CD14-positive monocyte (primary cell): Measurements from ENCODE around the gene THAP7. TPM values are rescaled to one million over a fixed set of nuclear protein-coding genes. Genes with fewer than 3 reads are reported as not detected.
"Not testable (repeated sequence)": the region's sequence is repeated elsewhere in the genome, so short reads cannot be mapped to it uniquely, and the experiment has no call there.

Experiments
- DNase-seq, 3 donors: peaks; one replicate each; pipeline ENCODE4 v3.0.0-alpha.2; 2011 to 2022
- H2AFZ ChIP-seq: 2 replicates; pipeline ENCODE4 v1.6.0; 2012; ENCODE audit warnings: mild to moderate bottlenecking, low read depth, low read length, inconsistent platforms; ENCODE audit not compliant: insufficient read depth, poor library complexity, severe bottlenecking
- H3K27ac ChIP-seq, 2 donors: 1 replicate in 1 of 2; 2 replicates in 1 of 2; pipeline ENCODE4 v1.5.1; 2012 to 2013; ENCODE audit warnings: low read length in 2 of 2, control low read depth in 1 of 2, inconsistent platforms in 1 of 2, low read depth in 1 of 2, mild to moderate bottlenecking in 1 of 2
- H3K27me3 ChIP-seq, 2 donors: one replicate each; pipeline versions ENCODE4 v1.6.0 to v1.6.1; 2011 to 2013; ENCODE audit warnings: low read length in 2 of 2; ENCODE audit not compliant: control insufficient read depth in 2 of 2, insufficient read depth in 2 of 2
- H3K36me3 ChIP-seq, 2 donors: replicated peaks in 1 of 2; 1 replicate in 1 of 2; 2 replicates in 1 of 2; pipeline versions ENCODE4 v1.5.1 to v1.6.1; 2012 to 2013; ENCODE audit warnings: low read length in 2 of 2, control low read depth in 1 of 2, inconsistent platforms in 1 of 2, mild to moderate bottlenecking in 1 of 2; ENCODE audit not compliant: insufficient read depth in 2 of 2, control insufficient read depth in 1 of 2
- H3K4me1 ChIP-seq, 2 donors: 1 replicate in 1 of 2; 2 replicates in 1 of 2; pipeline versions ENCODE4 v1.5.1 to v1.6.1; 2012 to 2013; ENCODE audit warnings: low read length in 2 of 2, control low read depth in 1 of 2, inconsistent platforms in 1 of 2, mild to moderate bottlenecking in 1 of 2, moderate library complexity in 1 of 2; ENCODE audit not compliant: insufficient read depth in 2 of 2, control insufficient read depth in 1 of 2
- H3K4me2 ChIP-seq: replicated peaks from 2 replicates; pipeline ENCODE3; 2012; ENCODE audit warnings: low read length, moderate library complexity, mild to moderate bottlenecking; ENCODE audit not compliant: poor library complexity, severe bottlenecking; ENCODE audit errors: extremely low read depth
- H3K4me3 ChIP-seq, 3 experiments: fragments of 200-600 bp in 1 of 3; sonication (generic) in 1 of 3; replicated peaks in 1 of 3; 1 replicate in 2 of 3; 2 replicates in 1 of 3; pipeline ENCODE4 v1.5.1; 2011 to 2013; ENCODE audit warnings: low read length in 3 of 3, mild to moderate bottlenecking in 3 of 3, control low read depth in 2 of 3, low read depth in 2 of 3, inconsistent platforms in 1 of 3, moderate library complexity in 1 of 3
- H3K79me2 ChIP-seq: 2 replicates; pipeline ENCODE4 v1.6.0; 2012; ENCODE audit warnings: mild to moderate bottlenecking, control low read depth, inconsistent platforms, low read length, moderate library complexity; ENCODE audit not compliant: insufficient read depth
- H3K9ac ChIP-seq: 2 replicates; pipeline ENCODE4 v1.6.0; 2017; ENCODE audit warnings: low read length, mild to moderate bottlenecking; ENCODE audit not compliant: insufficient read depth, poor library complexity, severe bottlenecking
- H3K9me3 ChIP-seq, 2 donors: replicated peaks in 1 of 2; 1 replicate in 1 of 2; 2 replicates in 1 of 2; pipeline versions ENCODE4 v1.5.1 to v1.6.1; 2012 to 2013; ENCODE audit warnings: low read length in 2 of 2, control low read depth in 1 of 2; ENCODE audit not compliant: control insufficient read depth in 1 of 2, insufficient read depth in 1 of 2
- H4K20me1 ChIP-seq: 2 replicates; pipeline ENCODE4 v1.6.0; 2012; ENCODE audit warnings: mild to moderate bottlenecking, low read length, control low read depth, moderate library complexity; ENCODE audit not compliant: insufficient read depth
- H3K27ac Mint-ChIP-seq, 7 donors: one replicate each; pipeline ENCODE4 v1.8.0; 2020; ENCODE audit warnings: mild to moderate bottlenecking in 7 of 7, mixed read lengths in 7 of 7, moderate library complexity in 6 of 7, inconsistent platforms in 2 of 7
- H3K27me3 Mint-ChIP-seq, 3 donors: one replicate each; pipeline ENCODE4 v1.8.0; 2021 to 2022; ENCODE audit warnings: low read depth in 3 of 3, mild to moderate bottlenecking in 3 of 3, mixed read lengths in 3 of 3, moderate library complexity in 3 of 3, inconsistent platforms in 1 of 3
- H3K36me3 Mint-ChIP-seq, 2 donors: one replicate each; pipeline ENCODE4 v1.8.0; 2020; ENCODE audit warnings: mixed read lengths in 2 of 2, inconsistent platforms in 1 of 2, mild to moderate bottlenecking in 1 of 2
- H3K4me1 Mint-ChIP-seq: one replicate; pipeline ENCODE4 v1.8.0; 2020; ENCODE audit warnings: mild to moderate bottlenecking, mixed read lengths
- H3K4me3 Mint-ChIP-seq, 2 donors: one replicate each; pipeline ENCODE4 v1.8.0; 2020; ENCODE audit warnings: mild to moderate bottlenecking in 2 of 2, mixed read lengths in 2 of 2, moderate library complexity in 1 of 2
- H3K9me3 Mint-ChIP-seq, 7 donors: one replicate each; pipeline ENCODE4 v1.8.0; 2020 to 2022; ENCODE audit warnings: mixed read lengths in 7 of 7, mild to moderate bottlenecking in 6 of 7, moderate library complexity in 6 of 7, inconsistent platforms in 2 of 7
- CTCF ChIP-seq: fragments of 200-600 bp; IDR thresholded peaks from one replicate; pipeline ENCODE4 v1.8.0; 2022; ENCODE audit warnings: antibody characterized with exemption, mild to moderate bottlenecking
- WGBS: methylation state at CpG from one replicate; pipeline ENCODE4 v1.1.5; 2013; ENCODE audit warnings: missing lambda C conversion rate; ENCODE audit not compliant: insufficient coverage; 5-methylcytosine and 5-hydroxymethylcytosine counted together
- intact Hi-C, 2 donors: fragments of 100-400 bp; cut with micrococcal nuclease; formaldehyde crosslinking; loops; one replicate each; pipeline versions ENCODE4 v1.15.0 to v1.15.1; 2023
- polyA plus RNA-seq, 3 donors: library from polyadenylated mRNA; depleted of rRNA in 1 of 3; unstranded in 2 of 3; stranded (reverse) in 1 of 3; fragments of 300-500 nt in 2 of 3; fragments of >200 nt in 1 of 3; fragmentation: Illumina TruSeq in 2 of 3; gene quantifications; 1 replicate in 2 of 3; 2 replicates in 1 of 3; pipeline ENCODE4 v1.2.3, GENCODE V29; 2012 to 2021

THAP7 gene
- polyA plus RNA-seq, 3 donors = 18.4 to 22.9 (median 19.8) TPM

DNA sequence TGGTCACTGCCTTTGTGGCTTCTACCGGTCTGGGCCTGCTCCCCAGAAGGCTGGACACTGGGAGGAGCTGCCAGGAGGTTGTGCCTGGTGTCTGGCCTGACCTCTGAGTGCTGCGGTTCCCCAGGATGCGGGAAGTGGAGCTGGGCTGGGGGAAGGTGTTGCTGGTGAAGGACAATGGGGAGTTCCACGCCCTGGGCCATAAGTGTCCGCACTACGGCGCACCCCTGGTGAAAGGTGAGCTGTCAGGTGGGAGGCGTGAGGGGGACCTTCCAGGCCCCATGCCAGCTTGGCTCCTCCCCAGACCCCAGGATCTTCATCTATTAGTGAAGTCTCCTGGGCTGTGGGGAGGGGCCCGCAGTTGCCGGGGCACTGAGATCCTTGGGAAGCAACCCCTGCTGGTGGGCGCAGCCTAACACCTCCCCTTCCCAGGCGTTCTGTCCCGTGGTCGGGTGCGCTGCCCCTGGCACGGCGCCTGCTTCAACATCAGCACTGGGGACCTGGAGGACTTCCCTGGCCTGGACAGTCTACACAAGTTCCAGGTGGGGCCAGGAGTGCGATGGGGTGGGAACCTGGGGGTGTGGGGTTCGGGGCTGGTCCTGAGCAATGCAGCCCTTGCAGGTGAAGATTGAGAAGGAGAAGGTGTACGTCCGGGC is 28.2 kb downstream of the THAP7 start:
- TF ChIP-seq CTCF = no peak

GRCh38 chr22:20972933-20973577 is 28.9 kb downstream of the THAP7 start:
- H3K27me3 Mint-ChIP-seq = peaks cover 0 to 4% (median 0%) of the 10 kb centered on the region in 3 donors
- H3K79me2 ChIP-seq = no peaks in the 10 kb centered on the region
- peak overlapping the region; percentile 64 to 90 (median 86) for H3K27ac Mint-ChIP-seq
- peaks cover 38 to 41% of the 10 kb centered on the region in 2 donors for H3K4me1 ChIP-seq
- WGBS = 92% methylated on average over 4 of the region's 21 CpGs
- H3K4me3 ChIP-seq = no peak overlapping the region
- no peaks in the 10 kb centered on the region for H3K27me3 ChIP-seq
- H3K36me3 ChIP-seq = no peaks in the 10 kb centered on the region
- H3K4me1 Mint-ChIP-seq = peaks cover 37% of the 10 kb centered on the region
- H3K9me3 ChIP-seq = no peaks in the 10 kb centered on the region
- intact Hi-C loops = no loop called here
- H3K27ac ChIP-seq = peak overlapping the region; percentile 49 to 70
- no peak overlapping the region for H2AFZ ChIP-seq
- peak overlapping the region; percentile 7 for H3K4me2 ChIP-seq
- H3K36me3 Mint-ChIP-seq = peaks cover 6% of the 10 kb centered on the region in 2 donors
- TF ChIP-seq CTCF = no peak
- no peak overlapping the region for H3K4me3 Mint-ChIP-seq
- H4K20me1 ChIP-seq = no peaks in the 10 kb centered on the region
- no peak for DNase-seq
- no peak overlapping the region for H3K9ac ChIP-seq
- H3K9me3 Mint-ChIP-seq = peaks cover 0 to 5% (median 3%) of the 10 kb centered on the region in 7 donors

More for the DNA sequence above, 28.2 kb downstream of the THAP7 start:
- Histone ChIP-seq H4K20me1 (no peaks in the 10 kb centered on the region), H3K27ac (peak overlapping the region in 1 of 2 donors; percentile 70), H3K4me2 (no peak overlapping the region), H3K4me1 (peaks cover 31 to 34% of the 10 kb centered on the region in 2 donors), H2AFZ (no peak overlapping the region), H3K79me2 (no peaks in the 10 kb centered on the region), H3K27me3 (no peaks in the 10 kb centered on the region), H3K9ac (no peak overlapping the region), H3K9me3 (peaks cover 6% of the 10 kb centered on the region in 2 donors), H3K4me3 (no peak overlapping the region), H3K36me3 (no peaks in the 10 kb centered on the region)
- Mint-ChIP-seq H3K27ac (no peak overlapping the region), H3K9me3 (peaks cover 6 to 12% (median 10%) of the 10 kb centered on the region in 7 donors), H3K36me3 (peaks cover 12 to 13% of the 10 kb centered on the region in 2 donors), H3K4me1 (peaks cover 30% of the 10 kb centered on the region), H3K27me3 (peaks cover 0 to 4% (median 2%) of the 10 kb centered on the region in 3 donors), H3K4me3 (no peak overlapping the region)
- DNase-seq = no peak
- intact Hi-C loops = no loop called here
- 91% methylated on average over 12 of the region's 21 CpGs for WGBS

DNA sequence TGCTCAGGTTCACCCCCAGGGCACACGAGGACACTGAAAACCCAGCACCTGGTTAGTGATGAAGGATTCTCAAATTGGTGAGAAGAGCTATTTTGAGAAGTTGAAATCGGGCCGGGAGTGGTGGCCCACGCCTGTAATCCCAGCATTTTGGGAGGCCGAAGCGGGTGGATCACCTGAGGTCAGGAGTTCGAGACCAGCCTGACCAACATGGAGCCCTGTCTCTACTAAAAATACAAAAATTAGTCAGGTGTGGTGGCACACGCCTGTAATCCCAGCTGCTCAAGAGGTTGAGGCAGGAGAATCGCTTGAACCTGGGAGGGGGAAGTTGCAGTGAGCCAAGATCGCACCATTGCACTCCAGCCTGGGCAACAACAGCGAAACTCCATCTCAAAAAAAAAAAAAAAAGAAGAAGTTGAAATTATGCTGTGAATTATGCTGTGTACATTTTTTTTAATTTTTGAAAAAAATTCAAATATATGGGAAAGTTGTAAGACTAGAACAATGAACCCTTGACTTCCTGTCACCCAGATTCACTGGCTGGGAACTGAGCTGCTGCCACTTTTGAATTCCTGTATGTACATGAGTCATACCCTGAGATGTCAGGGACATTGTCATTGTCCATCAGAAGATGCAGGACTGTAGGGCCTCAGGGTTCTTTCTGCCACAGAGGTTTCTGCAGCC is 29.8 kb downstream of the THAP7 start:
- H3K36me3 ChIP-seq, H3K27me3 ChIP-seq, H4K20me1 ChIP-seq, H2AFZ ChIP-seq, H3K27me3 Mint-ChIP-seq, H3K9me3 Mint-ChIP-seq, H3K4me3 Mint-ChIP-seq, H3K79me2 ChIP-seq, H3K4me3 ChIP-seq, H3K36me3 Mint-ChIP-seq, H3K9ac ChIP-seq, H3K9me3 ChIP-seq, intact Hi-C loops: not testable (repeated sequence)
- peaks cover 45% of the 10 kb centered on the region for H3K4me1 Mint-ChIP-seq
- Histone ChIP-seq H3K4me1 (peaks cover 47 to 50% of the 10 kb centered on the region in 2 donors), H3K4me2 (peak overlapping the region; percentile 18), H3K27ac (peak overlapping the region; percentile 49 to 70)
- peak; percentile 66 to 84 (median 74) for DNase-seq
- 82% methylated on average over 2 of the region's 11 CpGs for WGBS
- H3K27ac Mint-ChIP-seq = peak overlapping the region; percentile 64 to 90 (median 86)
